WTC11 (cell line): Measurements from ENCODE around the gene VTI1A. TPM values are rescaled to one million over a fixed set of nuclear protein-coding genes. Genes with fewer than 3 reads are reported as not detected.

Experiments
- ATAC-seq: fragments of 200-7000 bp; cut with Tn5 transposase; 2 replicates; pipeline ENCODE4 v1.10.0; 2021; ENCODE audit warnings: mild to moderate bottlenecking, moderate library complexity
- CTCF ChIA-PET: fragments of 300-600 bp; sonication (Branson Sonifier 250); formaldehyde crosslinking; loops from one replicate; lab custom pipeline; 2021; ENCODE audit warnings: antibody characterized with exemption; lab: Charles Lee
- POLR2A ChIA-PET: fragments of 350-600 bp; sonication (Branson Sonifier 250); formaldehyde crosslinking; loops from one replicate; lab custom pipeline; 2021; ENCODE audit warnings: antibody characterized with exemption; lab: Charles Lee
- DNase-seq: peaks from one replicate; pipeline ENCODE4 v3.0.0; 2021; ENCODE audit warnings: low spot score
- H3K27ac Mint-ChIP-seq: 2 replicates; pipeline ENCODE4 v1.8.0; 2021; ENCODE audit warnings: mixed read lengths
- H3K27me3 Mint-ChIP-seq: 2 replicates; pipeline ENCODE4 v1.8.0; 2021; ENCODE audit warnings: low read depth, mild to moderate bottlenecking, moderate library complexity, mixed read lengths
- H3K36me3 Mint-ChIP-seq: 2 replicates; pipeline ENCODE4 v1.8.0; 2021; ENCODE audit warnings: mixed read lengths
- H3K4me1 Mint-ChIP-seq: 2 replicates; pipeline ENCODE4 v1.8.0; 2022; ENCODE audit warnings: mixed read lengths
- H3K4me3 Mint-ChIP-seq: 2 replicates; pipeline ENCODE4 v1.8.0; 2021; ENCODE audit warnings: mild to moderate bottlenecking, moderate library complexity, mixed read lengths
- H3K9me3 Mint-ChIP-seq: 2 replicates; pipeline ENCODE4 v1.8.0; 2021; ENCODE audit warnings: mixed read lengths
- ATF3 ChIP-seq: sonication (generic); formaldehyde crosslinking; conservative IDR thresholded peaks from 2 replicates; pipeline ENCODE4 v1.8.1; 2022; ENCODE audit warnings: mild to moderate bottlenecking, missing genetic modification reagents
- CTCF ChIP-seq: fragments of 200-600 bp; IDR thresholded peaks from 2 replicates; pipeline ENCODE4 v1.8.0; 2022; ENCODE audit warnings: antibody characterized with exemption
- E2F1 ChIP-seq: sonication (generic); formaldehyde crosslinking; IDR thresholded peaks from 2 replicates; pipeline ENCODE4 v1.8.0; 2022; ENCODE audit warnings: mild to moderate bottlenecking, missing genetic modification reagents
- FOXK1 ChIP-seq: sonication (generic); formaldehyde crosslinking; IDR thresholded peaks from 2 replicates; pipeline ENCODE4 v1.8.0; 2022; ENCODE audit warnings: mild to moderate bottlenecking, moderate library complexity, missing genetic modification reagents
- FOXP1 ChIP-seq: sonication (generic); formaldehyde crosslinking; IDR thresholded peaks from 2 replicates; pipeline ENCODE4 v1.8.0; 2022; ENCODE audit warnings: missing genetic modification reagents, mild to moderate bottlenecking, moderate library complexity, borderline replicate concordance
- GRHL2 ChIP-seq: fragments of 250-450 bp; sonication (Bioruptor Pico); IDR thresholded peaks from 2 replicates; pipeline ENCODE4 v1.8.0; 2022; ENCODE audit warnings: mild to moderate bottlenecking, moderate library complexity; ENCODE audit not compliant: insufficient replicate concordance, severe bottlenecking
- HMGA2 ChIP-seq: fragments of 250-450 bp; sonication (Bioruptor Pico); IDR thresholded peaks from 2 replicates; pipeline ENCODE4 v1.4.0; 2021; ENCODE audit warnings: mild to moderate bottlenecking, moderate library complexity
- HMGXB4 ChIP-seq: sonication (generic); formaldehyde crosslinking; IDR thresholded peaks from 2 replicates; pipeline ENCODE4 v1.8.1; 2023; ENCODE audit warnings: mild to moderate bottlenecking, moderate library complexity, missing genetic modification reagents
- IRF2 ChIP-seq: sonication (generic); formaldehyde crosslinking; IDR thresholded peaks from 2 replicates; pipeline ENCODE4 v1.8.0; 2022; ENCODE audit warnings: low read depth, missing genetic modification reagents, borderline replicate concordance
- MAX ChIP-seq: sonication (generic); formaldehyde crosslinking; IDR thresholded peaks from 2 replicates; pipeline ENCODE4 v1.8.0; 2022; ENCODE audit warnings: mild to moderate bottlenecking, missing genetic modification reagents
- NR1H2 ChIP-seq: sonication (generic); formaldehyde crosslinking; IDR thresholded peaks from 2 replicates; pipeline ENCODE4 v1.9.0; 2021; ENCODE audit warnings: mild to moderate bottlenecking, moderate library complexity, missing genetic modification reagents
- RORB ChIP-seq: fragments of 250-450 bp; sonication (Bioruptor Pico); IDR thresholded peaks from 2 replicates; pipeline ENCODE4 v1.9.0; 2021; ENCODE audit warnings: mild to moderate bottlenecking
- TEAD1 ChIP-seq: sonication (generic); formaldehyde crosslinking; IDR thresholded peaks from 2 replicates; pipeline ENCODE4 v1.8.0; 2022; ENCODE audit warnings: mild to moderate bottlenecking, missing genetic modification reagents
- TEAD4 ChIP-seq: sonication (generic); formaldehyde crosslinking; IDR thresholded peaks from 2 replicates; pipeline ENCODE4 v1.8.0; 2022; ENCODE audit warnings: mild to moderate bottlenecking, missing genetic modification reagents
- ZBTB43 ChIP-seq: sonication (generic); formaldehyde crosslinking; IDR thresholded peaks from 2 replicates; pipeline ENCODE4 v1.8.1; 2023; ENCODE audit warnings: mild to moderate bottlenecking, missing genetic modification reagents
- ZNF219 ChIP-seq: sonication (generic); formaldehyde crosslinking; IDR thresholded peaks from 2 replicates; pipeline ENCODE4 v1.8.0; 2023; ENCODE audit warnings: missing genetic modification reagents, mild to moderate bottlenecking, borderline replicate concordance
- ZNF317 ChIP-seq: sonication (generic); formaldehyde crosslinking; IDR thresholded peaks from 2 replicates; pipeline ENCODE4 v1.8.1; 2023; ENCODE audit warnings: low read depth, mild to moderate bottlenecking, moderate library complexity, missing genetic modification reagents, borderline replicate concordance
- ZNF532 ChIP-seq: fragments of 250-450 bp; sonication (Bioruptor Pico); IDR thresholded peaks from 2 replicates; pipeline ENCODE4 v1.9.0; 2021; ENCODE audit warnings: mild to moderate bottlenecking, borderline replicate concordance
- ZSCAN18 ChIP-seq: fragments of 250-450 bp; sonication (Bioruptor Pico); IDR thresholded peaks from 2 replicates; pipeline ENCODE4 v2.1.2; 2022; ENCODE audit warnings: mild to moderate bottlenecking, moderate library complexity
- total RNA-seq: library from RNA; stranded (reverse); gene quantifications from 3 replicates; pipeline ENCODE4 v1.2.3, GENCODE V29; 2021

Gene VTI1A
- total RNA-seq, 1 experiment from 2014 or later, result 20.1 TPM

- Mint-ChIP-seq H3K4me3 (no peak overlapping the region), H3K4me1 (no peaks in the 10 kb centered on the region), H3K27me3 (no peaks in the 10 kb centered on the region), H3K27ac (no peak overlapping the region), H3K9me3 (peaks cover 23% of the 10 kb centered on the region)
- ATAC-seq, result no peak
- ChIA-PET CTCF (no interaction called here), POLR2A (no interaction called here)
- DNase-seq, result no peak
- TF ChIP-seq IRF2, result no peak
- no peak for TF ChIP-seq CTCF
- no peak for TF ChIP-seq ZNF219 (CRISPR knock-in tag)
- no peak for TF ChIP-seq ZNF532 (CRISPR knock-in tag)
- TF ChIP-seq ATF3, result no peak
- TF ChIP-seq FOXK1 (CRISPR knock-in tag), result no peak
- no peak for TF ChIP-seq NR1H2 (CRISPR knock-in tag)
- TF ChIP-seq HMGA2 (CRISPR knock-in tag), result no peak
- TF ChIP-seq FOXP1, result no peak
- no peak for TF ChIP-seq MAX (CRISPR knock-in tag)
- no peak for TF ChIP-seq ZBTB43
- TF ChIP-seq TEAD1, result no peak
- no peak for TF ChIP-seq GRHL2 (CRISPR knock-in tag)
- TF ChIP-seq RORB (CRISPR knock-in tag), result no peak
- TF ChIP-seq HMGXB4 (CRISPR knock-in tag), result no peak
- TF ChIP-seq ZNF317 (CRISPR knock-in tag), result no peak
- TF ChIP-seq ZSCAN18 (CRISPR knock-in tag), result no peak
- TF ChIP-seq TEAD4, result no peak
- TF ChIP-seq E2F1 (CRISPR knock-in tag), result no peak
- TF ChIP-seq, all 79 proteins: peak for 0
- peaks cover 9% of the 10 kb centered on the region; the same call in 1 of the 2 replicates for H3K36me3 Mint-ChIP-seq
These were observed 169.6 kb downstream of the VTI1A start for GRCh38 chr10:112616647-112617046.
